Esophagus muscularis mucosa (tissue), 4 donors: ENCODE data around the gene SETD9.

Experiments
- EP300 ChIP-seq: sonication (generic); formaldehyde crosslinking; IDR thresholded peaks from one replicate; pipeline ENCODE4 v1.6.1; 2017; ENCODE audit warnings: antibody characterized with exemption
- POLR2A ChIP-seq: fragments of 450-650 bp; IDR thresholded peaks from one replicate; pipeline ENCODE4 v1.6.1; 2017; ENCODE audit warnings: antibody characterized with exemption, moderate library complexity, mild to moderate bottlenecking, low read depth
- POLR2AphosphoS5 ChIP-seq, 2 donors: sonication (generic); formaldehyde crosslinking; IDR thresholded peaks; one replicate each; pipeline ENCODE4 v1.6.1; 2017; ENCODE audit warnings: antibody characterized with exemption in 2 of 2
- TF ChIP-seq, protein P1 (sequence below), 3 experiments: fragments of 200-600 bp in 2 of 3; fragments of 450-650 bp in 1 of 3; sonication (generic) in 2 of 3; IDR thresholded peaks; one replicate each; pipeline ENCODE4 v1.5.1; 2017 to 2019; ENCODE audit warnings: antibody characterized with exemption in 3 of 3, mild to moderate bottlenecking in 2 of 3, moderate library complexity in 1 of 3

- TF ChIP-seq, protein P1, sequence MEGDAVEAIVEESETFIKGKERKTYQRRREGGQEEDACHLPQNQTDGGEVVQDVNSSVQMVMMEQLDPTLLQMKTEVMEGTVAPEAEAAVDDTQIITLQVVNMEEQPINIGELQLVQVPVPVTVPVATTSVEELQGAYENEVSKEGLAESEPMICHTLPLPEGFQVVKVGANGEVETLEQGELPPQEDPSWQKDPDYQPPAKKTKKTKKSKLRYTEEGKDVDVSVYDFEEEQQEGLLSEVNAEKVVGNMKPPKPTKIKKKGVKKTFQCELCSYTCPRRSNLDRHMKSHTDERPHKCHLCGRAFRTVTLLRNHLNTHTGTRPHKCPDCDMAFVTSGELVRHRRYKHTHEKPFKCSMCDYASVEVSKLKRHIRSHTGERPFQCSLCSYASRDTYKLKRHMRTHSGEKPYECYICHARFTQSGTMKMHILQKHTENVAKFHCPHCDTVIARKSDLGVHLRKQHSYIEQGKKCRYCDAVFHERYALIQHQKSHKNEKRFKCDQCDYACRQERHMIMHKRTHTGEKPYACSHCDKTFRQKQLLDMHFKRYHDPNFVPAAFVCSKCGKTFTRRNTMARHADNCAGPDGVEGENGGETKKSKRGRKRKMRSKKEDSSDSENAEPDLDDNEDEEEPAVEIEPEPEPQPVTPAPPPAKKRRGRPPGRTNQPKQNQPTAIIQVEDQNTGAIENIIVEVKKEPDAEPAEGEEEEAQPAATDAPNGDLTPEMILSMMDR (IDR thresholded peaks at IDR 0.05): no peak
- TF ChIP-seq POLR2AphosphoS5 (IDR thresholded peaks at IDR 0.05) (no peak), POLR2A (no peak), EP300 (no peak)
Observed at GRCh38 chr5:56861893-56862485, 47.4 kb upstream of the SETD9 start.
